CD4-positive, alpha-beta memory T cell (primary cell): ENCODE measurements around the gene CCNY. TPM values are rescaled to one million over a fixed set of nuclear protein-coding genes. Genes with fewer than 3 reads are reported as not detected.

ENCODE experiments used
- CTCF ChIA-PET: fragments of 350-600 bp; sonication (Branson Sonifier 250); formaldehyde crosslinking; loops from one replicate; lab custom pipeline; 2021; ENCODE audit warnings: inconsistent platforms; ENCODE audit not compliant: partially characterized antibody; lab: Charles Lee
- POLR2A ChIA-PET: fragments of 350-600 bp; sonication (Branson Sonifier 250); formaldehyde crosslinking; loops from one replicate; lab custom pipeline; 2021; ENCODE audit not compliant: partially characterized antibody; lab: Charles Lee
- DNase-seq, 5 donors: peaks; one replicate each; pipeline versions ENCODE4 v3.0.0 to v3.0.0-alpha.2; 2020 to 2022; ENCODE audit warnings: mixed read lengths in 1 of 5
- H3K27ac ChIP-seq: one replicate; pipeline ENCODE4 v1.7.0; 2013; ENCODE audit warnings: low read depth, low read length
- H3K27me3 ChIP-seq: 2 replicates; pipeline ENCODE4 v1.7.0; 2013; ENCODE audit warnings: mild to moderate bottlenecking, low read length, moderate library complexity; ENCODE audit not compliant: insufficient read depth
- H3K36me3 ChIP-seq: 2 replicates; pipeline ENCODE4 v1.7.0; 2013; ENCODE audit warnings: mild to moderate bottlenecking, low read length, moderate library complexity; ENCODE audit not compliant: insufficient read depth
- H3K4me1 ChIP-seq: 2 replicates; pipeline ENCODE4 v1.7.0; 2013; ENCODE audit warnings: mild to moderate bottlenecking, low read length, moderate library complexity; ENCODE audit not compliant: insufficient read depth
- H3K4me3 ChIP-seq, 2 donors: one replicate each; pipeline ENCODE4 v1.7.0; 2013; ENCODE audit warnings: low read length in 2 of 2, mild to moderate bottlenecking in 1 of 2
- H3K9me3 ChIP-seq, 2 donors: one replicate each; pipeline ENCODE4 v1.7.0; 2013; ENCODE audit warnings: low read length in 2 of 2, control low read depth in 1 of 2; ENCODE audit not compliant: control insufficient read depth in 1 of 2
- H3K27ac Mint-ChIP-seq, 7 donors: one replicate each; pipeline ENCODE4 v1.8.0; 2020 to 2021; ENCODE audit warnings: mixed read lengths in 7 of 7, mild to moderate bottlenecking in 6 of 7, inconsistent platforms in 3 of 7, moderate library complexity in 3 of 7
- H3K27me3 Mint-ChIP-seq, 2 donors: one replicate each; pipeline ENCODE4 v1.8.0; 2020 to 2021; ENCODE audit warnings: mixed read lengths in 2 of 2
- H3K36me3 Mint-ChIP-seq, 2 donors: one replicate each; pipeline ENCODE4 v1.8.0; 2020 to 2021; ENCODE audit warnings: mixed read lengths in 2 of 2, inconsistent platforms in 1 of 2, mild to moderate bottlenecking in 1 of 2
- H3K4me1 Mint-ChIP-seq, 4 donors: one replicate each; pipeline ENCODE4 v1.8.0; 2020 to 2021; ENCODE audit warnings: mixed read lengths in 4 of 4, mild to moderate bottlenecking in 1 of 4
- H3K4me3 Mint-ChIP-seq, 8 donors: one replicate each; pipeline ENCODE4 v1.8.0; 2020 to 2021; ENCODE audit warnings: mixed read lengths in 8 of 8, mild to moderate bottlenecking in 7 of 8, moderate library complexity in 6 of 8, inconsistent platforms in 3 of 8
- H3K9me3 Mint-ChIP-seq, 8 donors: one replicate each; pipeline ENCODE4 v1.8.0; 2020 to 2021; ENCODE audit warnings: mixed read lengths in 8 of 8, mild to moderate bottlenecking in 5 of 8, inconsistent platforms in 3 of 8, moderate library complexity in 1 of 8
- intact Hi-C: fragments of 100-400 bp; cut with micrococcal nuclease; formaldehyde crosslinking; loops from one replicate; pipeline ENCODE4 v1.15.1; 2023
- polyA plus RNA-seq, 2 donors: library from polyadenylated mRNA; unstranded; fragments of 300-500 nt; fragmentation: Illumina TruSeq; gene quantifications; one replicate each; pipeline ENCODE4 v1.2.3, GENCODE V29; 2021
- total RNA-seq, 2 experiments: library from RNA; stranded (reverse); gene quantifications; one replicate each; pipeline ENCODE4 v1.2.3, GENCODE V29; 2021

CCNY gene
- total RNA-seq (10 to 100 TPM; 65.9 to 66.7 TPM), polyA plus RNA-seq (10 to 100 TPM in 1 of 2 donors, 1 to 10 TPM in 1; 5.6 to 17.1 TPM)

GRCh38 chr10:35336084-35336831 lies at the start of gene CCNY:
Gene CCNY (plus strand): TSS chr10:35336509. CDS start chr10:35337054, 545 bp downstream.
- intact Hi-C loops = loop anchor here (1.0 to 5.0 kb wide), 5 partner anchors 111 to 244 kb away; partner anchors contain the start of gene CUL2
- Mint-ChIP-seq H3K36me3 (peaks cover 10 to 13% of the 10 kb centered on the region in 2 donors), H3K4me1 (peaks cover 49 to 80% (median 65%) of the 10 kb centered on the region in 4 donors), H3K9me3 (no peaks in the 10 kb centered on the region), H3K27me3 (no peaks in the 10 kb centered on the region), H3K4me3 (peak within 1 kb of the TSS; percentile 89 to 93 (median 91)), H3K27ac (peak within 1 kb of the TSS; percentile 91 to 95 (median 92))
- POLR2A ChIA-PET = interaction anchor here (2.0 kb wide), 1 partner anchor 246 kb away, joined by 4 read pairs; the partner anchor contains the start of gene CUL2
- H3K27ac ChIP-seq = peak within 1 kb of the TSS; percentile 76
- peaks cover 63% of the 10 kb centered on the region for H3K4me1 ChIP-seq
- peak within 1 kb of the TSS; percentile 38 to 57 for H3K4me3 ChIP-seq
- DNase-seq = peak; percentile 74 to 81 (median 77)
- CTCF ChIA-PET = interaction anchor here (1.9 kb wide), 1 partner anchor 227 kb away, joined by 8 read pairs; no protein-coding TSS in a partner anchor
- no peaks in the 10 kb centered on the region for H3K9me3 ChIP-seq
- no peaks in the 10 kb centered on the region for H3K36me3 ChIP-seq
- H3K27me3 ChIP-seq = no peaks in the 10 kb centered on the region

- H3K27ac Mint-ChIP-seq = no peak overlapping the region
Measured at GRCh38 chr10:35289198-35289597, 47.1 kb upstream of the CCNY start.

DNA sequence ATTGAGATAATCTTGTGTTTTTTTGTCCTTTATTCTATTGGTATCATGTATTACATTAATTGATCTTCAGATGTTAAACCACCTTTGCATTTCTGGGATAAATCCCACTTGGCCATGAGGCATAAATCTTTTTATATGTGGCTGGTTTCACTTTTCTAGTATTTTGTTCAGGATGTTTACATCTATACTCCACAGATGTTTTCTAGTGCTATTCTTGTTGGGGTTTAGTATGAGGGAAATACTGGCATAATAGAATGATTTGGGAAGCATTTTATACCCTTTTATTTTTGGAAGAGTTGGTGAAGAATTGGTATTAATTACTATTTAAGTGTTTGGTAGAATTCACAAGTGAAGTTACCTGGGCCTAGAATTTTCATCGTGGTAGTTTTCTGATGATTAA lies 41.8 kb upstream of the CCNY start:
- no peaks in the 10 kb centered on the region for H3K4me1 Mint-ChIP-seq
- Histone ChIP-seq H3K4me1 (no peaks in the 10 kb centered on the region), H3K27ac (no peak overlapping the region), H3K4me3 (no peak overlapping the region), H3K36me3 (no peaks in the 10 kb centered on the region), H3K27me3 (no peaks in the 10 kb centered on the region), H3K9me3 (no peaks in the 10 kb centered on the region)
- POLR2A ChIA-PET = no interaction called here
- no peak overlapping the region for H3K4me3 Mint-ChIP-seq
- peaks cover 6 to 13% of the 10 kb centered on the region in 2 donors for H3K27me3 Mint-ChIP-seq
- DNase-seq = no peak
- peaks cover 0 to 5% (median 2%) of the 10 kb centered on the region in 8 donors for H3K9me3 Mint-ChIP-seq
- CTCF ChIA-PET = no interaction called here
- H3K36me3 Mint-ChIP-seq = peaks cover 0 to 12% of the 10 kb centered on the region in 2 donors
- intact Hi-C loops = no loop called here
- H3K27ac Mint-ChIP-seq = no peak overlapping the region

More at GRCh38 chr10:35289198-35289597, 47.1 kb upstream of the CCNY start:
- Mint-ChIP-seq H3K36me3 (peaks cover 0 to 4% of the 10 kb centered on the region in 2 donors), H3K9me3 (no peaks in the 10 kb centered on the region), H3K4me1 (no peaks in the 10 kb centered on the region), H3K4me3 (no peak overlapping the region), H3K27me3 (peaks cover 0 to 5% of the 10 kb centered on the region in 2 donors)
- Histone ChIP-seq H3K27ac (no peak overlapping the region), H3K9me3 (no peaks in the 10 kb centered on the region), H3K4me3 (no peak overlapping the region), H3K36me3 (no peaks in the 10 kb centered on the region), H3K4me1 (no peaks in the 10 kb centered on the region), H3K27me3 (no peaks in the 10 kb centered on the region)
- ChIA-PET POLR2A (no interaction called here), CTCF (no interaction called here)
- no peak for DNase-seq
- intact Hi-C loops = no loop called here

DNA sequence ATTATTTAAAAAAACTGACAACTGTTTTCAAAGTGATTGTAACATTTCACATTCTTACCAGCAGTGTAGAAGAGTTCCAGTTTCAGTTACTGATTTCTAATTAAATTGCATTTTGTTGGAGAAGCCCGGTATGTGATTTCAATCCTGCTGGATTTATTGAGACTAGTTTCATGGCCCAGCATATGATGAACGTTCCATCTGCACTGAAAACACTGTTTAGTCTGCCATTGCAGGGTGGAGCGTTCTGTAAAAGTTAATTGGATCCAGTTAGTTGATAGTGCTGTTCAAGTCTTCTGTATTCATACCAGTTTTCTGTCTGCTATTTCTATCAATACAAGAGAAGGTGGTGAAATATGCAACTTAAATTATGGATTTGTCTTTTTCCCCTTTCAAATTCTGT lies 37.3 kb upstream of the CCNY start:
- no peak overlapping the region for H3K4me3 ChIP-seq
- peaks cover 0 to 5% (median 3%) of the 10 kb centered on the region in 8 donors for H3K9me3 Mint-ChIP-seq
- H3K27ac ChIP-seq = no peak overlapping the region
- no peaks in the 10 kb centered on the region for H3K4me1 ChIP-seq
- no peaks in the 10 kb centered on the region for H3K27me3 ChIP-seq
- ChIA-PET POLR2A (no interaction called here), CTCF (no interaction called here)
- H3K9me3 ChIP-seq = no peaks in the 10 kb centered on the region
- peaks cover 0 to 3% (median 0%) of the 10 kb centered on the region in 4 donors for H3K4me1 Mint-ChIP-seq
- no peaks in the 10 kb centered on the region for H3K36me3 ChIP-seq
- peaks cover 13 to 14% of the 10 kb centered on the region in 2 donors for H3K27me3 Mint-ChIP-seq
- no peak overlapping the region for H3K4me3 Mint-ChIP-seq
- peaks cover 0 to 8% of the 10 kb centered on the region in 2 donors for H3K36me3 Mint-ChIP-seq
- intact Hi-C loops = no loop called here
- no peak for DNase-seq
- H3K27ac Mint-ChIP-seq = no peak overlapping the region

- no peaks in the 10 kb centered on the region for H3K36me3 ChIP-seq
- Mint-ChIP-seq H3K36me3 (peaks cover 0 to 8% of the 10 kb centered on the region in 2 donors), H3K4me3 (no peak overlapping the region), H3K4me1 (peaks cover 0 to 3% (median under 1%) of the 10 kb centered on the region in 4 donors), H3K27me3 (peaks cover 13 to 16% of the 10 kb centered on the region in 2 donors), H3K27ac (no peak overlapping the region), H3K9me3 (peaks cover 0 to 5% (median 3%) of the 10 kb centered on the region in 8 donors)
- H3K4me3 ChIP-seq = no peak overlapping the region
- no peak overlapping the region for H3K27ac ChIP-seq
- POLR2A ChIA-PET = no interaction called here
- H3K27me3 ChIP-seq = peaks cover 2% of the 10 kb centered on the region
- DNase-seq = no peak
- CTCF ChIA-PET = no interaction called here
- intact Hi-C loops = no loop called here
- H3K4me1 ChIP-seq = no peaks in the 10 kb centered on the region
- no peaks in the 10 kb centered on the region for H3K9me3 ChIP-seq
Measured at GRCh38 chr10:35300063-35300699, 36.1 kb upstream of the CCNY start.

DNA sequence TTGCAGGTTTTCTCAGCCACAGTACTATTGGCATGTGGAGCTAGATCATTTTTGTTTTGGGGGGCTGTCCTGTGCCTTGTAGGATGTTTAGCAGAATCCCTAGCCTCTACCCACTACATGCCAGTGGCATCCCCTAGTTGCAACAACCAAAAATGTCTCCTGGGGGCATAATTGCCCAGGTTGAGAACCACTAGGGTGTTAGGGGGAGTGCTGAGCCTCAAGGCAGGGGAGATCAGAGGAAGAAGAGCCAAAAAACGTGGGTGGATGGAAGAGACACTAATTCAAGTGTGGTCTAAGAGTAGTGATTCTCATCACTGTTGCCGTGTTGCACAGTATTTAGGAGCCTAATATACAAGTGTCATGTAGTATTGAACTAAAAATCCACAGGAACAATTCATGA lies 31.7 kb upstream of the CCNY start:
- Histone ChIP-seq H3K27ac (no peak overlapping the region), H3K4me1 (no peaks in the 10 kb centered on the region), H3K9me3 (no peaks in the 10 kb centered on the region), H3K27me3 (peaks cover 4% of the 10 kb centered on the region), H3K36me3 (no peaks in the 10 kb centered on the region), H3K4me3 (no peak overlapping the region)
- ChIA-PET CTCF (no interaction called here), POLR2A (no interaction called here)
- H3K9me3 Mint-ChIP-seq = peaks cover 0 to 2% (median 0%) of the 10 kb centered on the region in 8 donors
- peak overlapping the region in 1 of 7 donors; percentile 69 for H3K27ac Mint-ChIP-seq
- H3K36me3 Mint-ChIP-seq = no peaks in the 10 kb centered on the region
- peaks cover 10 to 25% of the 10 kb centered on the region in 2 donors for H3K27me3 Mint-ChIP-seq
- DNase-seq = no peak
- peaks cover 0 to 3% (median under 1%) of the 10 kb centered on the region in 4 donors for H3K4me1 Mint-ChIP-seq
- H3K4me3 Mint-ChIP-seq = no peak overlapping the region
- intact Hi-C loops = no loop called here

- POLR2A ChIA-PET = no interaction called here
- Histone ChIP-seq H3K9me3 (no peaks in the 10 kb centered on the region), H3K27me3 (peaks cover 4% of the 10 kb centered on the region), H3K27ac (no peak overlapping the region), H3K4me1 (no peaks in the 10 kb centered on the region), H3K36me3 (no peaks in the 10 kb centered on the region), H3K4me3 (no peak overlapping the region)
- H3K4me1 Mint-ChIP-seq = peaks cover 0 to 1% (median 0%) of the 10 kb centered on the region in 4 donors
- no peaks in the 10 kb centered on the region for H3K9me3 Mint-ChIP-seq
- H3K27me3 Mint-ChIP-seq = peaks cover 10 to 21% of the 10 kb centered on the region in 2 donors
- DNase-seq = no peak
- peak overlapping the region in 1 of 7 donors; percentile 4 for H3K27ac Mint-ChIP-seq
- no peak overlapping the region for H3K4me3 Mint-ChIP-seq
- CTCF ChIA-PET = interaction anchor here (1.1 kb wide), 1 partner anchor 67 kb away, joined by 3 read pairs; no protein-coding TSS in a partner anchor
- no peaks in the 10 kb centered on the region for H3K36me3 Mint-ChIP-seq
- intact Hi-C loops = no loop called here
Measured at GRCh38 chr10:35306852-35307251, 29.5 kb upstream of the CCNY start.
